OCI-M1 (cell line): ENCODE results near the gene QPRT.
"Not testable (repeated sequence)": the region's sequence is repeated elsewhere in the genome, so short reads cannot be mapped to it uniquely, and the experiment has no call there.

Source experiments
- DNase-seq: peaks from one replicate; lab custom pipeline; 2025; lab: John Stamatoyannopoulos, UW

Gene QPRT

GRCh38 chr16:29746518-29746917, 67.5 kb downstream of the QPRT start:
- not testable (repeated sequence) for DNase-seq
